OCI-LY3 (cell line): Measurements from ENCODE around the gene TCF4.

Experiments used
- CTCF ChIP-seq: fragments of 200-600, 300-600 bp; sonication (generic); IDR thresholded peaks from 2 replicates; pipeline ENCODE4 v1.5.1; 2014; ENCODE audit warnings: antibody characterized with exemption, low read length, low read depth
- EZH2phosphoT487 ChIP-seq: fragments of 200-600 bp; shearing (Covaris generic); IDR thresholded peaks from 2 replicates; pipeline ENCODE4 v1.6.1; 2018; ENCODE audit warnings: antibody characterized with exemption, mixed run types, low read depth

GRCh38 chr18:55396979-55397378 is 191.0 kb downstream of the TCF4 start:
- TF ChIP-seq CTCF (no peak), EZH2phosphoT487 (no peak)
